Activated T-helper 2 cell treated with anti-CD3 and anti-CD28 coated beads, Interferon-gamma antibody, Interleukin-2, Interleukin-4, amounts not matched to agents 10 μg/mL and 5 μg/mL and 100 μg/mL, durations not matched to agents 14 hours and 24 hours and 36 hours (primary cell): ENCODE data around the gene PSMD5. TPM values are rescaled to one million over a fixed set of nuclear protein-coding genes. Genes with fewer than 3 reads are reported as not detected.
A peak's percentile ranks its signal among the peaks of the same experiment; 100 is the strongest.

Experiments used
- DNase-seq: peaks from one replicate; pipeline ENCODE4 v3.0.0; 2021; ENCODE audit warnings: low spot score
- H3K27ac Mint-ChIP-seq: one replicate; pipeline ENCODE4 v1.8.0; 2021; ENCODE audit warnings: mixed read lengths
- H3K27me3 Mint-ChIP-seq: one replicate; pipeline ENCODE4 v1.8.0; 2021; ENCODE audit warnings: low read depth, mixed read lengths
- H3K36me3 Mint-ChIP-seq: one replicate; pipeline ENCODE4 v1.8.0; 2021; ENCODE audit warnings: low read depth, mixed read lengths
- H3K4me1 Mint-ChIP-seq: one replicate; pipeline ENCODE4 v1.8.0; 2021; ENCODE audit warnings: low read depth, mixed read lengths
- H3K4me3 Mint-ChIP-seq: one replicate; pipeline ENCODE4 v1.8.0; 2021; ENCODE audit warnings: low read depth, mild to moderate bottlenecking, moderate library complexity, mixed read lengths
- H3K9me3 Mint-ChIP-seq: one replicate; pipeline ENCODE4 v1.8.0; 2021; ENCODE audit warnings: mixed read lengths
- intact Hi-C: fragments of 100-400 bp; cut with micrococcal nuclease; formaldehyde crosslinking; loops from one replicate; pipeline ENCODE4 v1.15.1; 2023
- total RNA-seq: library from RNA; stranded (reverse); gene quantifications from 2 replicates; pipeline ENCODE4 v1.2.3, GENCODE V29; 2022

The PSMD5 gene
- total RNA-seq = 61.8 and 67.9 TPM in 2 replicates

DNA sequence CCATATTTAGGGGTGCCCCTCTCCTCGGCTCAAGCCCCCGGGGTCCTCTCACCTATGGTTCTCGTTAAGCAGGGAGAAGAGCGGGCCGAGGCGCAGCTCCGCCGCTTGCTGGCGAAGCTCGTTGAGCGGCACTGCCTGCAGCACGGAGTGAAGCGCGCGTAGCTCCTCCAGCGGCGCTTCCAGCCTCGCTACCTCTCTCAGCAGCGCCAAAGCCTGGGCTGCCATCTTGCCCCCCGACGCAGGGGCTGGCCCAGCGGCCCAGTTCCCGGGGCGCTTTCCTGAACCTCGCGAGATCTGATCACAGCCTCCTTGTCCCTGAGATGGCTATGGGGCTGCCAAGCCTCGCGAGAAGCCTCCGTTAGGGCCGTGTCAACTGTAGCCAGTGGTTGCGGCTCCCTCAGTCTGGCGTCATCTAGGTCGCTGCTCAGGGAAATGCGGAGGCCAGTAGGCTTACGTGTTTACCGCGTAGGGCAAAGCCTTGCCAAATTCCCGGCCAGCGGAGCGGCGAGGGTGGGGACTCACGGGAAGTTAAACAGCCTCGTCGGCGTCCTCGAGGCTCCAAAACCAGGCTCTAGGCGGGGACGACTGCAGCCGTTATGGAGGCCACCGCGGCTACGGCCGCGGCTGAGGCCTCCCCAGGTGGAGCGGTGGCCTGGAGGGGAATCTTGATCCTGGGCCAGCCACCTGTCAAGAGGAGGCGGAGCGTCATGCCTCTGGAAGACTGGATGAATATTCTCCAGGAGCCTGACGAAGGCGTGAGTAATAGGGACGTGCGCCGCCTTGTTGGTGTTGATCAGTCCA, at the start of gene PSMD5:
PSMD5 (minus strand) TSS at position 238 of the 801 bp plus-strand sequence; CDS start at position 225, 13 bp downstream.
- Mint-ChIP-seq H3K4me3 (peak within 1 kb of the TSS; percentile 98), H3K36me3 (peaks cover 72% of the 10 kb centered on the region), H3K4me1 (peaks cover 66% of the 10 kb centered on the region), H3K9me3 (no peaks in the 10 kb centered on the region), H3K27me3 (no peaks in the 10 kb centered on the region), H3K27ac (peak within 1 kb of the TSS; percentile 94)
- peak; percentile 98 for DNase-seq
- intact Hi-C loops = loop anchor here (1.0 to 10.0 kb wide), 6 partner anchors 25 to 362 kb away; partner anchors contain the start of genes FBXW2, PHF19 and RAB14

DNA sequence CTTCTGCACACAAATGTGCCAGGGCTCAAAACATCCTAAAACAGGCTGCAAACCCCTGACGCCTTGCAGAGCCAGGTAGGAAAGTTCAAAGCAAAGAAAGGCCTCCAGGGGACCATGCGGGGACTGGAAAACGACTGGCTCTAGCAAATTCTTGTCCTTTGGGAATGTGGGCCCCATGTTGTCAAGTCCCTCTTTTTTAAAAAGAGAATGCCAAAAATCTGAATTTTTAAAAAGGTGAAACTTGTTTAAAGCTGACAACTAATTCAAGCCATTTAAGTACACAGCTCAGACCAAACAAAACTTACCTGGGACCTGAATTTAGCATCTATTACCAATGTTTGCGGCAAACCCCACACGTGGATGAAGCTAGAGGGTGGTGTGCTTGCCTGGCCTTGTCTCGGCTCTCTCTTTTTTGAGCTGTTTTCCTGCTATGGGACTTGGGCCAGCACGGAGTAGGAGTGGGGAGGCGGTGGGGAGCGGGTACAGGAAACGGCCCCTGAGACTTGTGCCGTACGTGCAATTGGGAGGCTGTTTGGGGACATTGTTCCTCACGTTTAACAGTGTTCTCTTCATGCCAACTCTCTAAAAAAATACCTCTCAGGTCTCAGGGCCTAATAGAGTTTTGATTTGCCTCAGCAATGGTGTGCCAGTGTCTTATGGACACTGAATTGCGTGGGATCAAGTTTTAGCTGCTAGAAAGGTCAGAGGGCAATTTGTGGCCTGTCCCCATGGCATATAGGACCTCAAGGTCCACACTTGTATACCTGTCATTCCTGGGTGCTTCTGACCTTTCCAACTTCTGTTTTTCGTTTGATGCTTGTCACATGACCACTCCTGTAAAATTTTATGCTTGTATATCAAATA, 49.4 kb upstream of the PSMD5 start:
- Mint-ChIP-seq H3K36me3 (peaks cover 36% of the 10 kb centered on the region), H3K27ac (peak overlapping the region; percentile 100), H3K9me3 (no peaks in the 10 kb centered on the region), H3K4me1 (peaks cover 72% of the 10 kb centered on the region), H3K4me3 (peak overlapping the region; percentile 71), H3K27me3 (no peaks in the 10 kb centered on the region)
- DNase-seq = no peak
- intact Hi-C loops = loop anchor here (1.0 to 5.0 kb wide), 5 partner anchors 16 to 135 kb away; partner anchors contain the start of gene TRAF1

DNA sequence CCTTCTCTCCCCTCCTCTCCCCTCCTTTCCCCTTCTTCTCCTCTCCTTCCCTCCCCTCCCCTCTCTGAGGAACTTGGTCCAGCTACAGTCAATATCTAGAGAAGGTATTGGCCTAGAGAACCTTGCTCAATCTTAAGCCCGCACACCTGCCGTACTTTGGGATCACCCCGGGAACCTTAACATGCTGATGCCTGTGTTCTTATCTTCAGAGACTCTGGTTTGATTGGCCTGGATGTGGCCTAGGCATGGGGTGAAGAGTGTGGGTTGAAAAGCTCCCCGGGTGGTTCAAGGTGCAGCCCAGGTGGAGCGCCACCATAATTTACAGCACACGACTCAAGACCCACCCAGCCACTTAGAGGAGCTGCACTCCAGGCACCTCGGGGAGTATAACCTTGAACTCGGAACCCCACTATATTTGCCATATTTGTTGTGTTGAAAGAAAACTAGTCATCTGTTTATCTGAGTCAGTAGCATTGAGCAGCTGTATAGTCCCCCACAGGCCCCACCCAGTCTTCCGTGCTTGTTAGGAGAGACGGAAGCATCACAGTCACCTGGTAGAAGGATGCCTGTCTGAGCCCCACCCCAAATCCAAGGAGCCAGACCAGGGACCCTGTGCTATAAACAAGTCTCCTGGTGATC, 48.6 kb upstream of the PSMD5 start:
- no peaks in the 10 kb centered on the region for H3K9me3 Mint-ChIP-seq
- intact Hi-C loops = loop anchor here (5.0 kb wide), 1 partner anchor 134 kb away; no protein-coding TSS in a partner anchor
- H3K27me3 Mint-ChIP-seq = no peaks in the 10 kb centered on the region
- H3K4me1 Mint-ChIP-seq = peaks cover 71% of the 10 kb centered on the region
- H3K27ac Mint-ChIP-seq = peak overlapping the region; percentile 100
- peaks cover 36% of the 10 kb centered on the region for H3K36me3 Mint-ChIP-seq
- H3K4me3 Mint-ChIP-seq = peak overlapping the region; percentile 71
- peak; percentile 62 for DNase-seq

DNA sequence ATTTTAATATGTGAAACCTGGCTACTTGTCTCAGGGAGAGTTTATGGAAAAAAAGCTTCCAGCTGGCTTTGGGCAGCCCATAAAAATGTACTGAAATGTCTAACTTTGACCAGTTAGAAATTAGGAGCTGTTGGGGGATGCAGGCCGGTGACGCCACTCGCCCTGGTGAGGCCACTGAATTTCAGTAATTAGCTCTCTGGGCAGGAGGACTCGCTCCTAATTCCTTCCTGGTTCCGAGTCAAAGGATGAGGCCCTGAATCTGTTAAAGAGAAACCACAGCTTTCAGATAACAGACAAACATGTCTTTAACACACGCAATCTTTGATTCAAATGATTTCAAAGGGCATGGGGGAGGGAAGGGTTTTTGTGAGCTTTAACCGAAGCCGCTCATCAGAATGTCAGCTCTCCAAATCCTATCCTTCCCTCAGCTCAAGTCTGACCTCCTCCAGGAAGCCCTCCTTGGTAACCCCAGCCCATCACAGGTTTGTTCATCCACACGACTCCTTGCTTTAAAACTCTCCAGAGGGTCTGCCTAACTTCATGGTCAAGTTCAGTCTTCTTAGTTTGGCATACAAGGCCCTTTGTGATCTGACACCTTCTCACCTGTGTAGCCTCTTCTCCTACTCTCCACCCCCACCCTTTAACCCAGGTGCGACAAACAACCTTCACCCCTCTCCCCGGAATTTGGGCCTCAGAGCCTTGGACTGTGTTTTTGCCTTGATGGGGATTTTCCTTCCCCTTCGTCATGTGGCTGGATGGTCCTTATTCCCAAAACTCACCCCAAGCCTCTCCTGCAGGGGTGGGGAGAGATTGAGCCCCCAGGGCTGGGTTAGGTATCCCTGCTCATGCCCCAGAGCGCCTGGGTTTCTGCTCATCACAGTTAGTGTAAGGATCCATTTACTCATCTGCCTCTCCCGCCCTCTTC, 47.9 kb upstream of the PSMD5 start:
- peak overlapping the region; percentile 71 for H3K4me3 Mint-ChIP-seq
- H3K27ac Mint-ChIP-seq = peak overlapping the region; percentile 100
- H3K4me1 Mint-ChIP-seq = peaks cover 79% of the 10 kb centered on the region
- H3K9me3 Mint-ChIP-seq = no peaks in the 10 kb centered on the region
- DNase-seq = peak; percentile 54
- intact Hi-C loops = loop anchor here (5.0 kb wide), 1 partner anchor 133 kb away; no protein-coding TSS in a partner anchor
- H3K36me3 Mint-ChIP-seq = peaks cover 44% of the 10 kb centered on the region
- H3K27me3 Mint-ChIP-seq = no peaks in the 10 kb centered on the region

DNA sequence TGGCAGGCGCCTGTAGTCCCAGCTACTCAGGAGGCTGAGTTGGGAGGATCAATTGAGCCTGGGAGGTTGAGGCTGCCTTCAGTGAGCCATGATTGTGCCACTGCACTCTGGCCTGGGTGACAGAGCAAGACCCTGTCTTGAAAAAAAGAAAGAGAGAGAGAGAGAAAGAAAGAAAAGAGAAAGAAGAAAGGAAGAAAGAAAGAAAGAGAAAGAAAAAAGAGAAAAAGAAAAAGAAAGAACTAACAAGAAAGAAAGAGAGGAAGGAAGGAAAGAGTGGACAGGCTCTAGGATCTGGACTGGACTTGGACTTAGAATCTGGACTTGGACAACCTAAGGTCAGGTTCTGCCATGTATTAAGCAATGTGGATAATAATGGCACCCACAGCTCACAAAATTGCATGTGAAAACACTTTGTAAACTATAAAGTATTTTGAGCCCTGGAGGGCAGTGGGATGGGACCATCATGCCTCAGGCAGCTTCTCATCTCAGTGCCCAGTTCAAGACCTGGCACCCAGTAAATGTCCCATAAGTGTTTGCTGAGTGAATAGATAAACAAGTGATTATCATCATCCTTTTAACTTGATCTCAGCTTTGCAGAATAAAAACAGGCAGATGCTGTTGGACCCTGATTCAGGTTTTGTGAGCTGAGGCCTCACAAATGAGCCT, 47.0 kb upstream of the PSMD5 start:
- DNase-seq = no peak
- Mint-ChIP-seq H3K4me3 (peak overlapping the region; percentile 71), H3K9me3 (no peaks in the 10 kb centered on the region), H3K4me1 (peaks cover 73% of the 10 kb centered on the region), H3K27me3 (no peaks in the 10 kb centered on the region), H3K27ac (peak overlapping the region; percentile 100), H3K36me3 (peaks cover 47% of the 10 kb centered on the region)
- intact Hi-C loops = loop anchor here (5.0 kb wide), 1 partner anchor 132 kb away; no protein-coding TSS in a partner anchor

DNA sequence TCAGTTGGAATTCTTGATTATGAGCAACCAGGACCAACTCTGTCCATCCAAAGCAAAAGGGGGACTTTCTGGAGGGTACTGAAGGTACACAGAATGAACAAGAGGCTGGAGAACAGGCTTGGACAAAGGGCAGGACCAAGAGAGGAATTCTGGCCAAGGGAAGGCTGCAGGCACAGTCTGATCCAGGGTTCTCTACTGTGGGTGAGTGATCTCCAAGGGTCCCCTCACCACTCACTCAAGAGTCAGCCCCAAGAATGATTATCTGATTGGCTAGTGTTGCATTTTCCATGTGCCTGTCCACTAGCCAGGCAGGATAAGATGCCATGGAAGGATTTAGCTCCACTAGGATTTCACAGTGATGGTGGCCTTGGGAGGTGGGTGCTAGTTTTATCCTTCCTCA, 45.9 kb upstream of the PSMD5 start:
- Mint-ChIP-seq H3K27me3 (no peaks in the 10 kb centered on the region), H3K27ac (peak overlapping the region; percentile 100), H3K36me3 (peaks cover 54% of the 10 kb centered on the region), H3K4me3 (no peak overlapping the region), H3K9me3 (no peaks in the 10 kb centered on the region), H3K4me1 (peaks cover 74% of the 10 kb centered on the region)
- DNase-seq = no peak
- intact Hi-C loops = no loop called here

DNA sequence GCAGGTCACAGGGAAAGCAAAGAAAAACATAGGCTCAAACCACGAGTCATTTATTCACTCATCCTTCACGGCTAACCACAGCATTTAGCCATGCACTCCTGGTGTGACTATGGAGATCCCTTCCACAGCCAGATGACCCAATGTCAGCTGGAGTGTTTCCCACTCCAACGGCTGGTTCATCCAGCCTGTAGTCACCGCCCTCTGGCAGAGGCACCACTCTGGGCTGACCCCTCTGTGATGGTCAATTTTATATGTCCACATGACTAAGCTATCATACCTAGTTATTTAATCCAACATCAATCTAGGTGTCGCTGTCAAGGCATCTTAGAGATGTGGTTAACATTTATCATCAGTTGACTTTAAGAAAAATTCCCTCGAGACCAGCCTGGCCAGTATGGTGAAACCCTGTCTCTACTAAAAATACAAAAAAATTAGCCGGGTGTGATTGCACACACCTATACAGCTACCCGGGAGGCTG, 43.8 kb upstream of the PSMD5 start:
- Mint-ChIP-seq H3K36me3 (peaks cover 53% of the 10 kb centered on the region), H3K4me1 (peaks cover 67% of the 10 kb centered on the region), H3K9me3 (no peaks in the 10 kb centered on the region), H3K27me3 (no peaks in the 10 kb centered on the region), H3K27ac (peak overlapping the region; percentile 72), H3K4me3 (no peak overlapping the region)
- intact Hi-C loops = no loop called here
- no peak for DNase-seq

DNA sequence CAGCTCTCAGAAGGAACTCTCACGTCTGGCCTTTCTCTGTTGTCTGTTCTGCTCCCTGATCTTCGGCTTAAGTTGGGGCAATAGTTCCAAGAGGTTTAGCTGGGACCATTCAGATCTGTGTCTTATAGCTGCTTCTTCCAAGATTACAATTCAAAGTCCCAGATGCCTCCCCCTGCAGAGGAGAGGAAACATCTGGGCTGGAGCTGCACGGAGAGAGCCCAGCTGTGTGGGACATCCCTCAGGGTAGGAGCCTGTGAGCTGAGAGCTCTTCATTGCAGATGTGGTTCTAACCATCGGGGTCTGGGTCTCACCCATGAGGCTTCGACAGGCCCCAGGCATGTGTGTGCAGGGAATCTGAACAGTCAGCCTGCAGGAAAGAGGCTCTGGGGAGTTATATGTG, 43.2 kb upstream of the PSMD5 start:
- Mint-ChIP-seq H3K4me1 (peaks cover 64% of the 10 kb centered on the region), H3K9me3 (no peaks in the 10 kb centered on the region), H3K4me3 (no peak overlapping the region), H3K36me3 (peaks cover 55% of the 10 kb centered on the region), H3K27me3 (no peaks in the 10 kb centered on the region), H3K27ac (peak overlapping the region; percentile 66)
- intact Hi-C loops = no loop called here
- DNase-seq = no peak

DNA sequence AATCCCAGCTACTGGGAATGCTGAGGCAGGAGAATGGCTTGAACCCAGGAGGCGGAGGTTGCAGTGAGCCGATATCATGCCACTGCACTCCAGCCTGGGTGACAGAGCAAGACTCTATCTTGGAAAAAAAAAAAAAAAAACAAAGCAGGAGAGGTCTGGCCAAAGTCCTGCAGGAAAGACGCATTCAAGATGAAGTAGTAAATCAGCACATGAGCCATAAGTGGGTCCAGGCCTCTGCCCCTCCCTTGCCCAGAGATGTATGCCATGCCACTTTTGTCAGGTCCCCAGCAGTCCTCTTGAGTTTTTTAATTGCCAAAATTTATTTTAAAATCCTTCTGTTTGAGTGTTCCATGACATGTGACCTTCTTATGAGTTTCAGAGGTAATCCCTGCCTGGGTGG, 42.7 kb upstream of the PSMD5 start:
- Mint-ChIP-seq H3K27ac (no peak overlapping the region), H3K9me3 (no peaks in the 10 kb centered on the region), H3K36me3 (peaks cover 55% of the 10 kb centered on the region), H3K27me3 (no peaks in the 10 kb centered on the region), H3K4me3 (no peak overlapping the region), H3K4me1 (peaks cover 63% of the 10 kb centered on the region)
- intact Hi-C loops = no loop called here
- DNase-seq = no peak

DNA sequence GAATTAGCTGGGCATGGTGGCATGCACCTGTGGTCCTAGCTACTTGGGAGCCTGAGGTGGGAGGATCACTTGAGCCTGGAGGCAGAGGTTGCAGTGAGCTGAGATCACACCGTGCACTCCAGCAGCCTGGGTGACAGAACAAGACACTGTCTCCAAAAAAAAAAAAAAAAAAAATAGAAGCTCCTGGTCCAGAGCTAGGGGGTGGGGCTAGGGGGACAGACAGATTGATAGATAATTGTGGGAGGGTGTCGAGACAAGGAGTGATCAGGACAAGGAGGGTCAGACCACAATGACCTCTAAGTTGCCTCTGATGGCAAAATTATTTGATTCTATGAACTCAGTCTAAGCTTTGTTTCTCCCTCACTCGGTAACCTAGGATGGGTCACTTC, 40.9 kb upstream of the PSMD5 start:
- Mint-ChIP-seq H3K4me3 (no peak overlapping the region), H3K36me3 (peaks cover 52% of the 10 kb centered on the region), H3K4me1 (peaks cover 65% of the 10 kb centered on the region), H3K9me3 (no peaks in the 10 kb centered on the region), H3K27me3 (no peaks in the 10 kb centered on the region), H3K27ac (no peak overlapping the region)
- intact Hi-C loops = no loop called here
- no peak for DNase-seq

DNA sequence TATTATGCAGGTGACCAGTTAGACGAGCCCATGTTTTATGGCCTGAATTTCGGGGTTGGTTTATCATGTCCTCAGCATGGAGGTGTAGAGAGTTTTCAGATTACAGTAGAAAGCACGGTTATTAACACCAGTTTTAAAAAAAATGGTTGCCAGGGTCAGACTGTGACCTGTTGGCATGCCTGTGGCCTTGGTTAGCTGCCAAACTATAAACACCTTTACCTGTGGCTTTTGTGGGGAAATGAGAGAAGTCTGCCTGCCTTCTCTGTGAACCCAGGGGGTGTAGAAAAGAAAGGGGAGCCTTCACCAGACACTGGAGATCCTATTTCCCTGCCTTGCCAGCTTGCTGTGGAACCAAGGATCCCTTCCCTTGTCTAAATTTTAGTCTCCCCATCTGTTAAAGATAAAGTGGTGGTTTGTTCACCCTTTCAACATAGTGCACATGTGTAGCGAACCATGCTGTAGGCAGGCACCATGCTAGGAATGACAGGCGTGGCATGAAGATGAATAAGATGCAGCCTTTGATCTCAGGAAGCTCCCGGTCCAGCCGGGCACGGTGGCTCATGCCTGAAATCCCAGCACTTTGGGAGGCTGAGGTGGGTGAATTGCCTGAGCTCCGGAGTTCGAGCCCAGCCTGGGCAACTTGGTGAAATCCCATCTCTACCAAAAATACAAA, 40.3 kb upstream of the PSMD5 start:
- H3K9me3 Mint-ChIP-seq = no peaks in the 10 kb centered on the region
- no peak for DNase-seq
- H3K36me3 Mint-ChIP-seq = peaks cover 47% of the 10 kb centered on the region
- no peak overlapping the region for H3K27ac Mint-ChIP-seq
- intact Hi-C loops = no loop called here
- no peaks in the 10 kb centered on the region for H3K27me3 Mint-ChIP-seq
- H3K4me1 Mint-ChIP-seq = peaks cover 65% of the 10 kb centered on the region
- no peak overlapping the region for H3K4me3 Mint-ChIP-seq
